HG02571 (cell line): Measurements from ENCODE around the gene INTS15.
"Not testable (repeated sequence)": the region's sequence is repeated elsewhere in the genome, so short reads cannot be mapped to it uniquely, and the experiment has no call there.

Source experiments
- ATAC-seq: cut with Tn5 transposase; IDR thresholded peaks from one replicate; pipeline ENCODE4 v1.9.1; 2021; ENCODE audit warnings: mild to moderate bottlenecking, moderate library complexity; ENCODE audit not compliant: unreplicated experiment

The INTS15 gene

GRCh38 chr7:6616854-6617643 is 27.2 kb downstream of the INTS15 start:
- no peak for ATAC-seq

GRCh38 chr7:6618621-6619020 is 28.8 kb downstream of the INTS15 start:
- ATAC-seq: no peak

GRCh38 chr7:6619961-6620360 is 30.1 kb downstream of the INTS15 start:
- no peak for ATAC-seq

GRCh38 chr7:6621195-6622133 is 31.6 kb downstream of the INTS15 start:
- ATAC-seq: no peak

- ATAC-seq: no peak
Observed at GRCh38 chr7:6622134-6622710, 32.4 kb downstream of the INTS15 start.

- no peak for ATAC-seq
Observed at GRCh38 chr7:6623589-6624245, 33.9 kb downstream of the INTS15 start.

GRCh38 chr7:6624246-6624611 is 34.4 kb downstream of the INTS15 start:
- ATAC-seq: no peak

- no peak for ATAC-seq
Observed at GRCh38 chr7:6628045-6628444, 38.2 kb downstream of the INTS15 start.

- no peak for ATAC-seq
Observed at GRCh38 chr7:6630007-6630849, 40.4 kb downstream of the INTS15 start.

- no peak for ATAC-seq
Observed at GRCh38 chr7:6631605-6632004, 41.8 kb downstream of the INTS15 start.

- ATAC-seq: no peak
Observed at GRCh38 chr7:6634021-6634420, 44.2 kb downstream of the INTS15 start.

- ATAC-seq: not testable (repeated sequence)
Observed at GRCh38 chr7:6634971-6635370, 45.1 kb downstream of the INTS15 start.

GRCh38 chr7:6636741-6637543 is 47.1 kb downstream of the INTS15 start, which contains the start of gene ZNF316:
Gene ZNF316, plus strand, starts transcription at chr7:6637318. Its CDS starts 5,092 bp downstream, at chr7:6642410.
- peak; percentile 69 for ATAC-seq

GRCh38 chr7:6637544-6638229 is 47.9 kb downstream of the INTS15 start:
- peak; percentile 67 for ATAC-seq

- no peak for ATAC-seq
Observed at GRCh38 chr7:6639032-6639431, 49.2 kb downstream of the INTS15 start.

GRCh38 chr7:6639627-6640026 is 49.8 kb downstream of the INTS15 start:
- no peak for ATAC-seq

- no peak for ATAC-seq
Observed at GRCh38 chr7:6640246-6640721, 50.5 kb downstream of the INTS15 start.

GRCh38 chr7:6641305-6642035 is 51.6 kb downstream of the INTS15 start:
- ATAC-seq: no peak
